SK-N-SH treated with all-trans-retinoic acid at 6 μM for 48 hours (cell line): Measurements from ENCODE around the gene ETV4.

ENCODE experiments used
- CREB5 ChIP-seq: fragments of 250-450 bp; sonication (Bioruptor Pico); IDR thresholded peaks from 2 replicates; pipeline ENCODE4 v1.5.1; 2020; ENCODE audit warnings: low read depth, mild to moderate bottlenecking, moderate library complexity
- ESRRG ChIP-seq: fragments of 250-450 bp; sonication (Bioruptor Pico); IDR thresholded peaks from 2 replicates; pipeline ENCODE4 v1.6.1; 2021; ENCODE audit warnings: mild to moderate bottlenecking
- GLIS3 ChIP-seq: fragments of 250-450 bp; sonication (Bioruptor Pico); IDR thresholded peaks from 2 replicates; pipeline ENCODE4 v1.5.0; 2020; ENCODE audit warnings: mild to moderate bottlenecking, moderate library complexity
- SNAI2 ChIP-seq: fragments of 250-450 bp; sonication (Bioruptor Pico); IDR thresholded peaks from 2 replicates; pipeline ENCODE4 v1.5.0; 2020; ENCODE audit warnings: mild to moderate bottlenecking, moderate library complexity
- TSHZ2 ChIP-seq: fragments of 250-450 bp; sonication (Bioruptor Pico); IDR thresholded peaks from 2 replicates; pipeline ENCODE4 v1.5.0; 2020; ENCODE audit warnings: mild to moderate bottlenecking, moderate library complexity
- ZFP3 ChIP-seq: fragments of 250-450 bp; sonication (Bioruptor Pico); IDR thresholded peaks from 2 replicates; pipeline ENCODE4 v1.5.0; 2020; ENCODE audit warnings: mild to moderate bottlenecking, moderate library complexity
- TF ChIP-seq, protein P1 (sequence below): fragments of 250-450 bp; sonication (Bioruptor Pico); IDR thresholded peaks from 2 replicates; pipeline ENCODE4 v1.8.0; 2020; ENCODE audit warnings: mild to moderate bottlenecking, moderate library complexity, borderline replicate concordance

DNA sequence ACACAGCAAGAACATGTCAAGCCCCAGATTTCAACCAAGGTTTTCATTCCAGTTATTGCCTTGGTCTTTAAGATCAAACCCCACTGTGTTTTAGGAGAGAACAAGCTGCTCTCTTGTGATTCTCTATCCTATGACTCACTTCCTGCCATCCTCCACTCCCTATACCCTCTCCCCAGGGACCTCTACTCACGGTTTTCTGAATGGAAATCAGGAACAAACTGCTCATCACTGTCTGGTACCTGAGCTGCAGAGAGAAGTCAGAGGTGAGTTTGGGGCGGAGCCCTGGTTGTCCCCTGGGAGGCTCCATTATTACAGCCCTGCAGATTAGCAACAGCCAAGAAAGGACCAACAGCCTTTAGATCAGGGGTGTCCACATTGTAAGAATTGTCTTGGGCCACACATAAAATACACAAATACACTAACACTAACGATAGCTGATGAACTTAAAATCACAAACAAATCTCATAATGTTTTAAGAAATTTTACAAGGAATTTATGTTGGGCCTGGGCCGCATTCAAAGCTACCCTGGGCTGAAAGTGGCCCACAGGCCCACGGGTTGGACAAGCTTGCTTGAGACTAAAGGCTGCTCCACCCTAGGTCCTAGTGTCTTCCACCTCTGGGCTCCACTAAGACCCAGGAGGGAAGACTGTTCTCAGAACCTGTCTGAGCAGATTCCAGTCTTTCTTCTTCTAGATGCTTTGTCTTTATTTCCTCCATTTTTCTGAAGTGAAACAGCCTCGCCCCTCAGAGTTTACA, 9.7 kb downstream of the ETV4 start:
- TF ChIP-seq ZFP3 (CRISPR knock-in tag) (no peak), ESRRG (CRISPR knock-in tag) (no peak), SNAI2 (CRISPR knock-in tag) (no peak), TSHZ2 (CRISPR knock-in tag) (no peak), CREB5 (CRISPR knock-in tag) (no peak), GLIS3 (CRISPR knock-in tag) (no peak)
- TF ChIP-seq, protein P1, sequence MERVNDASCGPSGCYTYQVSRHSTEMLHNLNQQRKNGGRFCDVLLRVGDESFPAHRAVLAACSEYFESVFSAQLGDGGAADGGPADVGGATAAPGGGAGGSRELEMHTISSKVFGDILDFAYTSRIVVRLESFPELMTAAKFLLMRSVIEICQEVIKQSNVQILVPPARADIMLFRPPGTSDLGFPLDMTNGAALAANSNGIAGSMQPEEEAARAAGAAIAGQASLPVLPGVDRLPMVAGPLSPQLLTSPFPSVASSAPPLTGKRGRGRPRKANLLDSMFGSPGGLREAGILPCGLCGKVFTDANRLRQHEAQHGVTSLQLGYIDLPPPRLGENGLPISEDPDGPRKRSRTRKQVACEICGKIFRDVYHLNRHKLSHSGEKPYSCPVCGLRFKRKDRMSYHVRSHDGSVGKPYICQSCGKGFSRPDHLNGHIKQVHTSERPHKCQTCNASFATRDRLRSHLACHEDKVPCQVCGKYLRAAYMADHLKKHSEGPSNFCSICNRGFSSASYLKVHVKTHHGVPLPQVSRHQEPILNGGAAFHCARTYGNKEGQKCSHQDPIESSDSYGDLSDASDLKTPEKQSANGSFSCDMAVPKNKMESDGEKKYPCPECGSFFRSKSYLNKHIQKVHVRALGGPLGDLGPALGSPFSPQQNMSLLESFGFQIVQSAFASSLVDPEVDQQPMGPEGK (CRISPR knock-in tag), result no peak
